WTC11 (cell line): ENCODE results near the gene NFXL1.

Source experiments
- CTCF ChIP-seq: fragments of 200-600 bp; IDR thresholded peaks from 2 replicates; pipeline ENCODE4 v1.8.0; 2022; ENCODE audit warnings: antibody characterized with exemption
- FOXJ3 ChIP-seq: sonication (generic); formaldehyde crosslinking; IDR thresholded peaks from 2 replicates; pipeline ENCODE4 v1.9.0; 2021; ENCODE audit warnings: missing genetic modification reagents, mild to moderate bottlenecking, borderline replicate concordance
- ZNF263 ChIP-seq: sonication (generic); formaldehyde crosslinking; IDR thresholded peaks from 2 replicates; pipeline ENCODE4 v1.8.1; 2022; ENCODE audit warnings: low read depth, mild to moderate bottlenecking, moderate library complexity, missing genetic modification reagents

- TF ChIP-seq FOXJ3 (no peak), CTCF (no peak), ZNF263 (no peak)
Measured at GRCh38 chr4:47899639-47900038, 14.7 kb downstream of the NFXL1 start.
